NCI-H2196 (cell line): ENCODE data around the gene PIK3C2G.
A peak's percentile ranks its signal among the peaks of the same experiment; 100 is the strongest.
"Not testable (repeated sequence)": the region's sequence is repeated elsewhere in the genome, so short reads cannot be mapped to it uniquely, and the experiment has no call there.

ENCODE experiments used
- DNase-seq: peaks from one replicate; lab custom pipeline; 2025; ENCODE audit not compliant: unreplicated experiment; lab: John Stamatoyannopoulos, UW

The PIK3C2G gene, protein sequence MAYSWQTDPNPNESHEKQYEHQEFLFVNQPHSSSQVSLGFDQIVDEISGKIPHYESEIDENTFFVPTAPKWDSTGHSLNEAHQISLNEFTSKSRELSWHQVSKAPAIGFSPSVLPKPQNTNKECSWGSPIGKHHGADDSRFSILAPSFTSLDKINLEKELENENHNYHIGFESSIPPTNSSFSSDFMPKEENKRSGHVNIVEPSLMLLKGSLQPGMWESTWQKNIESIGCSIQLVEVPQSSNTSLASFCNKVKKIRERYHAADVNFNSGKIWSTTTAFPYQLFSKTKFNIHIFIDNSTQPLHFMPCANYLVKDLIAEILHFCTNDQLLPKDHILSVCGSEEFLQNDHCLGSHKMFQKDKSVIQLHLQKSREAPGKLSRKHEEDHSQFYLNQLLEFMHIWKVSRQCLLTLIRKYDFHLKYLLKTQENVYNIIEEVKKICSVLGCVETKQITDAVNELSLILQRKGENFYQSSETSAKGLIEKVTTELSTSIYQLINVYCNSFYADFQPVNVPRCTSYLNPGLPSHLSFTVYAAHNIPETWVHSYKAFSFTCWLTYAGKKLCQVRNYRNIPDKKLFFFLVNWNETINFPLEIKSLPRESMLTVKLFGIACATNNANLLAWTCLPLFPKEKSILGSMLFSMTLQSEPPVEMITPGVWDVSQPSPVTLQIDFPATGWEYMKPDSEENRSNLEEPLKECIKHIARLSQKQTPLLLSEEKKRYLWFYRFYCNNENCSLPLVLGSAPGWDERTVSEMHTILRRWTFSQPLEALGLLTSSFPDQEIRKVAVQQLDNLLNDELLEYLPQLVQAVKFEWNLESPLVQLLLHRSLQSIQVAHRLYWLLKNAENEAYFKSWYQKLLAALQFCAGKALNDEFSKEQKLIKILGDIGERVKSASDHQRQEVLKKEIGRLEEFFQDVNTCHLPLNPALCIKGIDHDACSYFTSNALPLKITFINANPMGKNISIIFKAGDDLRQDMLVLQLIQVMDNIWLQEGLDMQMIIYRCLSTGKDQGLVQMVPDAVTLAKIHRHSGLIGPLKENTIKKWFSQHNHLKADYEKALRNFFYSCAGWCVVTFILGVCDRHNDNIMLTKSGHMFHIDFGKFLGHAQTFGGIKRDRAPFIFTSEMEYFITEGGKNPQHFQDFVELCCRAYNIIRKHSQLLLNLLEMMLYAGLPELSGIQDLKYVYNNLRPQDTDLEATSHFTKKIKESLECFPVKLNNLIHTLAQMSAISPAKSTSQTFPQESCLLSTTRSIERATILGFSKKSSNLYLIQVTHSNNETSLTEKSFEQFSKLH (N-terminal part only)

DNA sequence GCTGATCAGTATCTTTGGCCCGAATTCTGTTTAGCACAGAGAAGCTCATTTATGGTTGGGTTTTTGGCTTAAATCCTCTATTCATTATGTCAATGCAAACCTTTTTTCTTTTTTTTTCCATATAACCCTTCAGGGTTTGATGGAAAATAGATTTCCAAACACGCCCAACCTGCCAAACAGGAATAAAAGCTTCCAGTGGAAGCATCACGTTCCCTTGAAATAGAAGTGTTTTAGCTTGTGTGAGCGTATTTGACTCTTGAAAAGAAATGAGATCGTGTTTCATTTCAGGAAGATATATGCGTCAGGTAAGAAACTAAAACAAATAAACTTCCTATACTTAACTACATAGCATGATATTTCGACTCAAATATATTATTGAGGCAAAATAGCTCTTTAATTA, at the start of gene PIK3C2G:
TSS of gene PIK3C2G (plus strand) at position 246 of the 400 bp plus-strand sequence. CDS start 20,564 bp downstream, outside the sequence.
- DNase-seq, result no peak

GRCh38 chr12:18217966-18218365, 43.4 kb upstream of the PIK3C2G start:
- DNase-seq, result no peak

DNA sequence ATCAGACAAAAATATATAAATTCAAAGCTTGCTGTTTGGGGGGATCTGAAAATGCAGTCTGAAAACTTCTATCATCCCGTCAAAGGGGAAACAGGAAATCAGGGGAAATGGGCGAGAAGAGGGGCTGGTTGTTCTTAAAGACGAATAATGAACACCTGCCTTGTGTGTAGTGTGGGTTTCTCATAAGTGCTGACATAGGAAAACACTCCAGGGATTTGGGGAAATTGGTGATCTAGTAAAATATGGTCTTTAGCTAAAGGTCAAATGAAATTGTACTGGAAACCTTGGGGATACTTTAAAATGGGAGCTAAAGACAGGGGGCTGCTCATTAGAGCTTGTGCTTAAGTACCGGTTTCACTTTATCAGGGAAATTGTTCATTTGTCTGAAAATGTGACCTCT, 39.6 kb upstream of the PIK3C2G start:
- DNase-seq, result no peak

- DNase-seq, result no peak
These were observed 38.6 kb upstream of the PIK3C2G start for GRCh38 chr12:18222699-18223098.

- no peak for DNase-seq
These were observed 36.6 kb upstream of the PIK3C2G start for GRCh38 chr12:18224745-18225144.

DNA sequence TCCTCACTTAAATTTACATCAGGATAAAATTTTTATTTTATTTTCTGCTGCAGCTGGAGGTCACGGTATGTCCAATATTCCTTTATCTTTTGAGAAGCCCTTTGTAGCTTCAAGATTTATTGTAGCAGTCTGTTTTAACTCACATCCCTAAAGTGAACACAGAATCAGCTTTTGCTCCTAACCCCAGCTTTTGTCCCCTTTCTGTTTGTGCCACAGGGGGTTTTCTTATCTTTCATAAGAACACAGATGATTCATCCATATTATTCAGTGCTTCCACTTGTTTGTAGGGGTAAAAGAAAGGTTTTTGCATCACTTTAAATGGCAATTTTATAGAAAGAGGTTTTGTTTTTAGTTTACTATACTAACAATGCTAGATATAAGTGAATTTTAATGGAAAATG, 21.8 kb upstream of the PIK3C2G start:
- no peak for DNase-seq

DNA sequence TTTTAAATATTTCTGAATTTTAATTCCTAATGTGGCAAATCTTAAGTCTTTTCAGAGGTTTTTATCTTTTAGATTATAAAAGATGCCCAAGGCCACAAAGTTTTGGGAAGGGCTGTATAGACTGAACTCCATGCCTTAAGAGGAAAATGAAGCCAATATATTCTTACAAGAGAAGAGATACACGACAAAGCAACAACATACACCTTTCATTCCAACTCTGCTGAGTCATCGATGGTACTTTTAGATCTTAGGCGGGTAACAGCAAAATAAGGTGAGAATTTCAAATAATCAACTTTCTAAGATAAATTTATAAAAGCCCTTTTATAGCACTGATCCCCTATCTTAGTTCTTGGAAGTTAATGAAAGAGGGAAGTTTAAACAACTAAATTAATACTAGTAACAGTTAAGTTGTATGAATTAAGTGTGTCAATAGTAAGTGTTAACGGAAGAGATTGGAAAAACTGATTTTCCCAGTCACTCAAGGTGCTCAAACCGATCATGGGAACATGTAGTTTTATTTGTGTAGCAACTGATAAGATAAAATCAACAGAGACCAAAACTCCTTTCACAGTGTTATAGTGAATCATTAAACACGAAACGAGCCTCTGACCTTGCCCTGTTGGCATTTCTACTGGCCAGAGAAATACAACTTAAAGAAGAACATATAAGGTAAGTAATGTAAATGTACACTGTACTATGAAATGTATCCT, 18.8 kb upstream of the PIK3C2G start:
- no peak for DNase-seq

DNA sequence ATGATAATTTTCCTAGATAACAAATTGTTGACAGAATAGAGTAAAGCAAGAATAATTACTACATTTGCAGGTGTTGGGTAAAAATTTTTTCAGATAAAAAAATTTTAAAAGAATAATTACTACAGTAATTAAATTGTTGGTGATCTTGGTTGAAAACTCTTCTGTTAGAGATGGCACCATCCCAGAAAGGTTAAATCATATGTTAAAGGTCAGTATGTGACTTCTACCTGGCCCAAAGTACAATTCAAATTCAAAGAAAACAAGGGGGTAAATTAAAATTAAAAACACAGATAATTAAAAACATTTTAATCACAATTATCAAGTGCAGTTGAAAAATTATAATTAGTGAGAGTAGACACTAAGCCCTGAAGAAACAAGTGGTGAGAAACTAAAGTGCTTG, 18.1 kb upstream of the PIK3C2G start:
- no peak for DNase-seq

- no peak for DNase-seq
These were observed 15.3 kb upstream of the PIK3C2G start for GRCh38 chr12:18246066-18246465.

DNA sequence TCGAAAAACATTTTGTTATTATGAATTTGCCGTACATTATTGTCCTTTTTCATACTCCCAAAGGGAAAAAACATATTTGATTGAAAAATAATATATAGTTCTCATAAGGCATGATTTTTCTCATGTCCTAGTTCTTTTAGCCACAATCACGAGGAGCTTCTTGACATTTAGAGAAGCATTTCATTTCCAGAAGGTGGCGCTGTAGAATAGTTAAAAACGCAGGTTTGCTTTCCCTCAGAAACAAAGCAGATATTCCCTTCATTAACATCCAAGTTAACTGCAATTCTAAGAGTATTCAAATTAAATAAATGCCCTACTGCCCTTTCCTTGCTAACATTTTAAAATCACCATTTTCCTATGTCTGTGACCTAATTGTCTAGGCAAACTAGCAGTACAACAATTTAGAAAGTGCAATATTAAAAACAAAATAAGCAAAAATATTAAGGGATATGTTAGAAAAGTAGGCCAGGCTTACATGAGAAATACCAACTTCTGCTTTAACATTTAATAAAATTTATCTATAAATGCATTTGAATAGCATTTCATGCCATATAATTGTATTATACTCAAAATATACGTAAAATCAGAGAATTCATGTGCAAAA, 10.9 kb upstream of the PIK3C2G start:
- DNase-seq, result peak; percentile 39

GRCh38 chr12:18254081-18254480, 7.2 kb upstream of the PIK3C2G start:
- DNase-seq, result no peak

- DNase-seq, result not testable (repeated sequence)
These were observed 6.3 kb upstream of the PIK3C2G start for GRCh38 chr12:18255004-18255403.

DNA sequence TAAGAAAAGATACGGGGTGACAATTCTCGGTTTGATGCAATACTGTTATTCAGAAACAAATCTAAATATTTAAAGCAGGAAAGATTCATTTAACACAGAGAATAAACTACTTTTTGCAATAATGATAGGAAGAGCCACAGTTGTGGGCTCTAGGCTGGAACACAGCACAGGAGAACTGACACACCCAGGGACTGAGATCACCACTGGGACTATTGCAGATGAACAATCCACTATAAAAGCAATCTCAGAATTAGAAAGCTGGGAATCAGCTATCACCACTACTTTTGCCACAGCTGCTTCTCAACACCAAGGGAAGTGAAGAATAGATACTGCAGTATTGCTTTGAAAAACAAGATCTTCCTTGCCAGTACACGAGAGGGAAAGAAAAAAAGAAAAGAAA, 4.1 kb upstream of the PIK3C2G start:
- DNase-seq, result no peak

DNA sequence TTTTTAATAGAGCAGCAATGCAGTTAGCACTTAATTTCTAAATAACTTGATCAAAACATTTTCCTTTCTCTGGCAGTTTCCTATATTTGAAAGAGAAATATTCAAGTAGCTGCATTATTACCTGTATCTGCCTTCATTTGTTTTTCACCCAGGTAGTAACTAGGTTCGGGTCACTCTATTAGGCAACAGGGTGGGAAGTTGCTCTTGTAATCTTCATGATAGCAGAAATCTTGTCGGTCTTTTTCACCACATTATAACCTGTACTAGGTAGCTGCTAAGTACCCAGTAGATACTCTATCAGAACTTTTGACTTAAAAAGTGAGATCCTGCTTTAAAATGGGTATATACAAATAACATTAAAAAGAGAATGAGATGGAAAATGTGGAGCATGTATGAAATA, 2.4 kb upstream of the PIK3C2G start:
- no peak for DNase-seq

- no peak for DNase-seq
These were observed 1.2 kb upstream of the PIK3C2G start for GRCh38 chr12:18259906-18260682.

DNA sequence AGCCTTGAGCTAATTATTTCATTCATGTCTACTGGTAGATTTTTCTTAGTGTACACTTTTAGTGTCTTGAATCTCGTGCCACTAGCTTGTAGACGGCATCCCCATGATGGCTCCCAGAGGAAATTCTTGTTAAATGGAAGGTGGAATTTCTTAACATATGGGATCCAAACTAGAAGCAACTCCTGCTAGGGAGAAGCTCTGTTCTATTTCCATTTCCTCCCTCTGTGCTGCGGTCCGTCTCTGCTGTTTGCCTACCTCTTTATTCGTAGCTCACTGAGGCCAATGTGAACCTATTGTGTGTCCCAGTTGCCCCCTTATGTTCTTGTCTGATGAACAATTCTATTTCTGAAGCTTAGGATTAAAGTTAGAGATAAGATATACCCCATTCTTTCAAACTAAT, 588 bp downstream of the PIK3C2G start:
- DNase-seq, result no peak

DNA sequence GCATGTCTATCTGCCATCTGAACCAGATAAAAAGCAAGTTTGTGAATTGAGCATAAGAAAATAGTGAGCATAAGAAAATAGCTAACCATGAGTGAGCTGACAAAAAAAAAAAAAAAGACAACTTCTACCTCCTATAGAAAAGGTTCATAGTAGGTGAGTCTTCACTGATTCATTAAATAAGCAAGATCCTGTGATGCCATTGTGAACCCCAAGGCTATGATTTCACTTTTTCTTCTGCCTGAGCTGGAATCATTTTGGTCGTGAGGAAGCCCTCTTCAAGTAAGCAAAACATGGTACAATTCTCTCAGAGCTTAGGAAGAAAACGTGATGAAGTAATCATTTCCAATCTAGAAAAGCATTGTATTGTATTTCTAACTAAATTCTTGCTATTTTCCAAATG, 1.2 kb downstream of the PIK3C2G start:
- no peak for DNase-seq

DNA sequence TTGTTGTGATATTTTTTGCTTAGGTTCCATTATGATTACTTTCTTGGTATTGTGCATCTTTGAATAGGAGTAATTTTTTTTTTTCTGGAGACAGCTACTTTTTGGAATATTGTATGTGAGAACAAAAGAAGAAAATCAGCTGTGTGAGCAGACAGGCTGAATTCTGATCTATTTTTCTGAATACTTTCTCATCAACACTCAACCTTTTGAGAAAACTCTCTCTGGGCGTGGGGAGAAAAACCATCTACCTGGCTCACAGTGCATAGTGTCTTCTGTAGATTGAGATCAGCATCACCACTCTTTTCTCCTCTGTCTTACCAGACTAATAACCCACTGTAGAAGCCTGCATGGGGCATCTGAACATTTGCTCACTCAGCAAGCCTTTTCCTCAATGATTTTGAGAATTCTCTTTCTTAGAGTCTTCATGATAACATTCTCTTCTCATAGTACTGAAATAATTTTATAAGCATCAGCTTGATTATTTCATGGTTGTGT, 3.3 kb downstream of the PIK3C2G start:
- no peak for DNase-seq

GRCh38 chr12:18267427-18268099, 6.2 kb downstream of the PIK3C2G start:
- no peak for DNase-seq
